GM12878 (cell line): Measurements from ENCODE around the gene FBXL14. TPM values are rescaled to one million over a fixed set of nuclear protein-coding genes. Genes with fewer than 3 reads are reported as not detected.

Source experiments
- CHD2 ChIP-seq: IDR thresholded peaks from 2 replicates; pipeline ENCODE4 v1.6.1; 2011; ENCODE audit warnings: low read depth, low read length, improper control_type of control experiment, borderline replicate concordance
- CREM ChIP-seq: IDR thresholded peaks from 2 replicates; pipeline ENCODE4 v1.6.1; 2014; ENCODE audit warnings: antibody characterized with exemption, low read depth
- HCFC1 ChIP-seq: fragments of 150-350 bp; IDR thresholded peaks from 2 replicates; pipeline ENCODE4 v1.6.1; 2014; ENCODE audit warnings: low read length
- KLF5 ChIP-seq: fragments of 450-650 bp; IDR thresholded peaks from 2 replicates; pipeline ENCODE4 v1.6.1; 2014; ENCODE audit warnings: mild to moderate bottlenecking; ENCODE audit not compliant: partially characterized antibody
- polyA plus RNA-seq, 11 experiments: library from polyadenylated mRNA; depleted of rRNA in 4 of 11; unstranded in 6 of 11; stranded (reverse) in 5 of 11; fragments of >200 nt; fragmentation: Nextera tagmentation in 4 of 11; fragmentation: Illumina TruSeq in 1 of 11; extraction: Ambion mirVana in 4 of 11; extraction: Trizol in 1 of 11; gene quantifications; 1 replicate in 1 of 11; 2 replicates in 10 of 11; pipeline versions ENCODE4 v1.2.1 to v1.2.3, GENCODE V29; 2011 to 2016; ENCODE audit warnings: inconsistent platforms in 2 of 11, missing spikeins in 2 of 11, low read depth in 1 of 11
- total RNA-seq, 4 experiments: library from RNA; depleted of rRNA in 3 of 4; stranded (reverse); fragments of >200 nt in 3 of 4; fragmentation: Illumina TruSeq in 1 of 4; extraction: Trizol in 1 of 4; gene quantifications; 2 replicates each; pipeline versions ENCODE4 v1.2.1 to v1.2.3, GENCODE V29; 2013 to 2021
- TF ChIP-seq, protein P1 (sequence below): IDR thresholded peaks from 2 replicates; pipeline ENCODE4 v1.6.1; 2011; ENCODE audit warnings: borderline replicate concordance, low read depth, mild to moderate bottlenecking, moderate library complexity, low read length; ENCODE audit not compliant: insufficient read depth, poor library complexity, severe bottlenecking
- TF ChIP-seq, protein P2 (sequence below): IDR thresholded peaks from 2 replicates; pipeline ENCODE4 v1.6.1; 2012; ENCODE audit warnings: mild to moderate bottlenecking, low read depth, low read length

The FBXL14 gene
- total and polyA plus RNA-seq, 10 of the 15 experiments (the other 5 are each of a cell fraction or from before 2014, with no cell fraction given): 0.44 to 19.0 (median 2.9) TPM

- TF ChIP-seq, protein P1, sequence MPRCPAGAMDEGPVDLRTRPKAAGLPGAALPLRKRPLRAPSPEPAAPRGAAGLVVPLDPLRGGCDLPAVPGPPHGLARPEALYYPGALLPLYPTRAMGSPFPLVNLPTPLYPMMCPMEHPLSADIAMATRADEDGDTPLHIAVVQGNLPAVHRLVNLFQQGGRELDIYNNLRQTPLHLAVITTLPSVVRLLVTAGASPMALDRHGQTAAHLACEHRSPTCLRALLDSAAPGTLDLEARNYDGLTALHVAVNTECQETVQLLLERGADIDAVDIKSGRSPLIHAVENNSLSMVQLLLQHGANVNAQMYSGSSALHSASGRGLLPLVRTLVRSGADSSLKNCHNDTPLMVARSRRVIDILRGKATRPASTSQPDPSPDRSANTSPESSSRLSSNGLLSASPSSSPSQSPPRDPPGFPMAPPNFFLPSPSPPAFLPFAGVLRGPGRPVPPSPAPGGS: no peak
- no peak for TF ChIP-seq CHD2
- TF ChIP-seq CREM: no peak
- TF ChIP-seq KLF5: no peak
- TF ChIP-seq, protein P2, sequence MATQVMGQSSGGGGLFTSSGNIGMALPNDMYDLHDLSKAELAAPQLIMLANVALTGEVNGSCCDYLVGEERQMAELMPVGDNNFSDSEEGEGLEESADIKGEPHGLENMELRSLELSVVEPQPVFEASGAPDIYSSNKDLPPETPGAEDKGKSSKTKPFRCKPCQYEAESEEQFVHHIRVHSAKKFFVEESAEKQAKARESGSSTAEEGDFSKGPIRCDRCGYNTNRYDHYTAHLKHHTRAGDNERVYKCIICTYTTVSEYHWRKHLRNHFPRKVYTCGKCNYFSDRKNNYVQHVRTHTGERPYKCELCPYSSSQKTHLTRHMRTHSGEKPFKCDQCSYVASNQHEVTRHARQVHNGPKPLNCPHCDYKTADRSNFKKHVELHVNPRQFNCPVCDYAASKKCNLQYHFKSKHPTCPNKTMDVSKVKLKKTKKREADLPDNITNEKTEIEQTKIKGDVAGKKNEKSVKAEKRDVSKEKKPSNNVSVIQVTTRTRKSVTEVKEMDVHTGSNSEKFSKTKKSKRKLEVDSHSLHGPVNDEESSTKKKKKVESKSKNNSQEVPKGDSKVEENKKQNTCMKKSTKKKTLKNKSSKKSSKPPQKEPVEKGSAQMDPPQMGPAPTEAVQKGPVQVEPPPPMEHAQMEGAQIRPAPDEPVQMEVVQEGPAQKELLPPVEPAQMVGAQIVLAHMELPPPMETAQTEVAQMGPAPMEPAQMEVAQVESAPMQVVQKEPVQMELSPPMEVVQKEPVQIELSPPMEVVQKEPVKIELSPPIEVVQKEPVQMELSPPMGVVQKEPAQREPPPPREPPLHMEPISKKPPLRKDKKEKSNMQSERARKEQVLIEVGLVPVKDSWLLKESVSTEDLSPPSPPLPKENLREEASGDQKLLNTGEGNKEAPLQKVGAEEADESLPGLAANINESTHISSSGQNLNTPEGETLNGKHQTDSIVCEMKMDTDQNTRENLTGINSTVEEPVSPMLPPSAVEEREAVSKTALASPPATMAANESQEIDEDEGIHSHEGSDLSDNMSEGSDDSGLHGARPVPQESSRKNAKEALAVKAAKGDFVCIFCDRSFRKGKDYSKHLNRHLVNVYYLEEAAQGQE: no peak
- TF ChIP-seq HCFC1: no peak
These were observed 38.3 kb upstream of the FBXL14 start (continued) for GRCh38 chr12:1632702-1633101.
